GM12878 (cell line): Measurements from ENCODE around the gene MYOM1. TPM values are rescaled to one million over a fixed set of nuclear protein-coding genes. Genes with fewer than 3 reads are reported as not detected.

Experiments used
- HDGF ChIP-seq: fragments of 450-650 bp; IDR thresholded peaks from 2 replicates; pipeline ENCODE4 v1.6.1; 2016; ENCODE audit warnings: antibody characterized with exemption
- JUND ChIP-seq: IDR thresholded peaks from 2 replicates; pipeline ENCODE4 v1.6.1; 2012; ENCODE audit warnings: low read depth, mild to moderate bottlenecking, low read length, improper control_type of control experiment, moderate library complexity
- MTA2 ChIP-seq: fragments of 450-650 bp; IDR thresholded peaks from 2 replicates; pipeline ENCODE4 v1.6.1; 2016; ENCODE audit warnings: low read depth, mild to moderate bottlenecking, moderate library complexity
- MTA3 ChIP-seq: IDR thresholded peaks from 2 replicates; pipeline ENCODE4 v1.6.1; 2012; ENCODE audit warnings: low read length, inconsistent platforms, borderline replicate concordance
- SMAD1 ChIP-seq: fragments of 450-650 bp; IDR thresholded peaks from 2 replicates; pipeline ENCODE4 v1.6.1; 2018; ENCODE audit warnings: mild to moderate bottlenecking, low read depth; ENCODE audit not compliant: partially characterized antibody
- SPI1 ChIP-seq: IDR thresholded peaks from 2 replicates; pipeline ENCODE4 v1.6.1; 2011; ENCODE audit warnings: low read depth, mild to moderate bottlenecking, low read length, moderate library complexity, borderline replicate concordance; ENCODE audit not compliant: insufficient read depth
- ZNF217 ChIP-seq: fragments of 450-650 bp; IDR thresholded peaks from 2 replicates; pipeline ENCODE4 v1.6.1; 2017; ENCODE audit warnings: antibody characterized with exemption, mild to moderate bottlenecking
- ZNF384 ChIP-seq: IDR thresholded peaks from 2 replicates; pipeline ENCODE4 v1.6.1; 2012; ENCODE audit warnings: low read depth, mild to moderate bottlenecking, low read length, improper control_type of control experiment, borderline replicate concordance
- ZSCAN29 ChIP-seq: fragments of 450-650 bp; IDR thresholded peaks from 2 replicates; pipeline ENCODE4 v1.6.1; 2017; ENCODE audit warnings: mild to moderate bottlenecking, moderate library complexity
- polyA plus RNA-seq, 11 experiments: library from polyadenylated mRNA; depleted of rRNA in 4 of 11; unstranded in 6 of 11; stranded (reverse) in 5 of 11; fragments of >200 nt; fragmentation: Nextera tagmentation in 4 of 11; fragmentation: Illumina TruSeq in 1 of 11; extraction: Ambion mirVana in 4 of 11; extraction: Trizol in 1 of 11; gene quantifications; 1 replicate in 1 of 11; 2 replicates in 10 of 11; pipeline versions ENCODE4 v1.2.1 to v1.2.3, GENCODE V29; 2011 to 2016; ENCODE audit warnings: inconsistent platforms in 2 of 11, missing spikeins in 2 of 11, low read depth in 1 of 11
- total RNA-seq, 4 experiments: library from RNA; depleted of rRNA in 3 of 4; stranded (reverse); fragments of >200 nt in 3 of 4; fragmentation: Illumina TruSeq in 1 of 4; extraction: Trizol in 1 of 4; gene quantifications; 2 replicates each; pipeline versions ENCODE4 v1.2.1 to v1.2.3, GENCODE V29; 2013 to 2021
- TF ChIP-seq, protein P1 (sequence below): fragments of 450-650 bp; formaldehyde crosslinking; IDR thresholded peaks from 2 replicates; pipeline ENCODE4 v1.4.0; 2022; ENCODE audit warnings: mild to moderate bottlenecking, moderate library complexity
- TF ChIP-seq, protein P2 (sequence below): fragments of 150-350 bp; IDR thresholded peaks from 2 replicates; pipeline ENCODE4 v1.6.1; 2016; ENCODE audit warnings: low read depth, low read length
- TF ChIP-seq, protein P3 (sequence below): fragments of 450-650 bp; IDR thresholded peaks from 2 replicates; pipeline ENCODE4 v1.6.1; 2018; ENCODE audit warnings: mild to moderate bottlenecking, low read depth, moderate library complexity; ENCODE audit not compliant: partially characterized antibody
- TF ChIP-seq, protein P4 (sequence below): IDR thresholded peaks from 2 replicates; pipeline ENCODE4 v1.6.1; 2012; ENCODE audit warnings: mild to moderate bottlenecking, low read depth, low read length
- TF ChIP-seq, protein P5 (sequence below): fragments of 450-650 bp; IDR thresholded peaks from 2 replicates; pipeline ENCODE4 v1.6.1; 2014; ENCODE audit warnings: mild to moderate bottlenecking

Gene MYOM1
- total and polyA plus RNA-seq, 10 of the 15 experiments (the other 5 are each of a cell fraction or from before 2014, with no cell fraction given) = 0.06 to 1.0 (median 0.57) TPM

DNA sequence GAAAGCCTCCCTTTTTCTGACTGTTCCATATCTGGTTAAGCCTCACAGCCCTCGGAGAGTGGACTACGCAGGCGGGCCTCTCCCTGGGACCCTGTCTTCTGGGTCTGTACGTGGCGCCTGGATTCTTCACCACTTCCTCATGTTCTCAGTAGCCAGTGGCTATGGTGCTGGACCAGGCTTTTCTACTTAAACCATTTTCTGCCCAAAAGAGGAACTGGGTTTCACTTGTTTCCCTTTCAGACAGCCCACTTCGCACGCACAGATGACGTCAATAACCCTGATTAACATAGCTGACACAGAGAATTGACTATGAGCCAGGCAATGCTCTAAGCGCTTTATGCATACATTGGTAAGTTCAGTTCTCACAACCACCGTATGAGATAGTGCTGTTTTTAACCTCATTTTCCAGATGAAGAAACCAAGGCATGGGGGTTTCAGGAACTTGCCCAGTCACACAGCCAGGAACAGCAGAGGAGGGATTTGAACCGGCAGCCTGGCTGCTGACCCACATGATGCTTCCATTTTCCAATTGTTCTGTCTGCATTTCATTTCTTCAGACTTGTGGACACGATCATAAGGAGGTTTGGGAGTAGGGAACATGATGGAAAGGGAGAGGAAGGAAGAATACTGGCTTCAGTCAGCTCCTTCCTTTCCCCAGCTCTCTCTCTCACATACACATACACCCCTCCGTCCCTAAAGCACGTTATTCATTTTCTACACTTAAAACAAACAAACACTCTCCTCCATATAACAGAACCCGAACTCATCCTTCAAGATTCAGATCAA lies 41.7 kb downstream of the MYOM1 start (continued):
- TF ChIP-seq SMAD1 (peak; percentile 95), ZNF217 (no peak; the same call in 1 of the 2 replicates), JUND (no peak), ZSCAN29 (peak; percentile 66; the same call in 1 of the 2 replicates), HDGF (no peak; the same call in 1 of the 2 replicates), MTA3 (peak; percentile 23; the same call in 1 of the 2 replicates), SPI1 (peak; percentile 100), MTA2 (peak; percentile 99), ZNF384 (no peak)
- TF ChIP-seq, protein P1, sequence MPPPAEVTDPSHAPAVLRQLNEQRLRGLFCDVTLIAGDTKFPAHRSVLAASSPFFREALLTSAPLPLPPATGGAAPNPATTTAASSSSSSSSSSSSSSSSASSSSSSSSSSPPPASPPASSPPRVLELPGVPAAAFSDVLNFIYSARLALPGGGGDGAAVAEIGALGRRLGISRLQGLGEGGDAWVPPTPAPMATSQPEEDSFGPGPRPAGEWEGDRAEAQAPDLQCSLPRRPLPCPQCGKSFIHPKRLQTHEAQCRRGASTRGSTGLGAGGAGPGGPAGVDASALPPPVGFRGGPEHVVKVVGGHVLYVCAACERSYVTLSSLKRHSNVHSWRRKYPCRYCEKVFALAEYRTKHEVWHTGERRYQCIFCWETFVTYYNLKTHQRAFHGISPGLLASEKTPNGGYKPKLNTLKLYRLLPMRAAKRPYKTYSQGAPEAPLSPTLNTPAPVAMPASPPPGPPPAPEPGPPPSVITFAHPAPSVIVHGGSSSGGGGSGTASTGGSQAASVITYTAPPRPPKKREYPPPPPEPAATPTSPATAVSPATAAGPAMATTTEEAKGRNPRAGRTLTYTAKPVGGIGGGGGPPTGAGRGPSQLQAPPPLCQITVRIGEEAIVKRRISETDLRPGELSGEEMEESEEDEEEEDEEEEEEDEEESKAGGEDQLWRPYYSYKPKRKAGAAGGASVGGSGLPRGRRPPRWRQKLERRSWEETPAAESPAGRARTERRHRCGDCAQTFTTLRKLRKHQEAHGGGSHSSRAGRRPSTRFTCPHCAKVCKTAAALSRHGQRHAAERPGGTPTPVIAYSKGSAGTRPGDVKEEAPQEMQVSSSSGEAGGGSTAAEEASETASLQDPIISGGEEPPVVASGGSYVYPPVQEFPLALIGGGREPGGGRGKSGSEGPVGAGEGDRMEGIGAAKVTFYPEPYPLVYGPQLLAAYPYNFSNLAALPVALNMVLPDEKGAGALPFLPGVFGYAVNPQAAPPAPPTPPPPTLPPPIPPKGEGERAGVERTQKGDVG (CRISPR knock-in tag) = no peak
- TF ChIP-seq, protein P2, sequence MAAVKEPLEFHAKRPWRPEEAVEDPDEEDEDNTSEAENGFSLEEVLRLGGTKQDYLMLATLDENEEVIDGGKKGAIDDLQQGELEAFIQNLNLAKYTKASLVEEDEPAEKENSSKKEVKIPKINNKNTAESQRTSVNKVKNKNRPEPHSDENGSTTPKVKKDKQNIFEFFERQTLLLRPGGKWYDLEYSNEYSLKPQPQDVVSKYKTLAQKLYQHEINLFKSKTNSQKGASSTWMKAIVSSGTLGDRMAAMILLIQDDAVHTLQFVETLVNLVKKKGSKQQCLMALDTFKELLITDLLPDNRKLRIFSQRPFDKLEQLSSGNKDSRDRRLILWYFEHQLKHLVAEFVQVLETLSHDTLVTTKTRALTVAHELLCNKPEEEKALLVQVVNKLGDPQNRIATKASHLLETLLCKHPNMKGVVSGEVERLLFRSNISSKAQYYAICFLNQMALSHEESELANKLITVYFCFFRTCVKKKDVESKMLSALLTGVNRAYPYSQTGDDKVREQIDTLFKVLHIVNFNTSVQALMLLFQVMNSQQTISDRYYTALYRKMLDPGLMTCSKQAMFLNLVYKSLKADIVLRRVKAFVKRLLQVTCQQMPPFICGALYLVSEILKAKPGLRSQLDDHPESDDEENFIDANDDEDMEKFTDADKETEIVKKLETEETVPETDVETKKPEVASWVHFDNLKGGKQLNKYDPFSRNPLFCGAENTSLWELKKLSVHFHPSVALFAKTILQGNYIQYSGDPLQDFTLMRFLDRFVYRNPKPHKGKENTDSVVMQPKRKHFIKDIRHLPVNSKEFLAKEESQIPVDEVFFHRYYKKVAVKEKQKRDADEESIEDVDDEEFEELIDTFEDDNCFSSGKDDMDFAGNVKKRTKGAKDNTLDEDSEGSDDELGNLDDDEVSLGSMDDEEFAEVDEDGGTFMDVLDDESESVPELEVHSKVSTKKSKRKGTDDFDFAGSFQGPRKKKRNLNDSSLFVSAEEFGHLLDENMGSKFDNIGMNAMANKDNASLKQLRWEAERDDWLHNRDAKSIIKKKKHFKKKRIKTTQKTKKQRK = no peak
- TF ChIP-seq, protein P3, sequence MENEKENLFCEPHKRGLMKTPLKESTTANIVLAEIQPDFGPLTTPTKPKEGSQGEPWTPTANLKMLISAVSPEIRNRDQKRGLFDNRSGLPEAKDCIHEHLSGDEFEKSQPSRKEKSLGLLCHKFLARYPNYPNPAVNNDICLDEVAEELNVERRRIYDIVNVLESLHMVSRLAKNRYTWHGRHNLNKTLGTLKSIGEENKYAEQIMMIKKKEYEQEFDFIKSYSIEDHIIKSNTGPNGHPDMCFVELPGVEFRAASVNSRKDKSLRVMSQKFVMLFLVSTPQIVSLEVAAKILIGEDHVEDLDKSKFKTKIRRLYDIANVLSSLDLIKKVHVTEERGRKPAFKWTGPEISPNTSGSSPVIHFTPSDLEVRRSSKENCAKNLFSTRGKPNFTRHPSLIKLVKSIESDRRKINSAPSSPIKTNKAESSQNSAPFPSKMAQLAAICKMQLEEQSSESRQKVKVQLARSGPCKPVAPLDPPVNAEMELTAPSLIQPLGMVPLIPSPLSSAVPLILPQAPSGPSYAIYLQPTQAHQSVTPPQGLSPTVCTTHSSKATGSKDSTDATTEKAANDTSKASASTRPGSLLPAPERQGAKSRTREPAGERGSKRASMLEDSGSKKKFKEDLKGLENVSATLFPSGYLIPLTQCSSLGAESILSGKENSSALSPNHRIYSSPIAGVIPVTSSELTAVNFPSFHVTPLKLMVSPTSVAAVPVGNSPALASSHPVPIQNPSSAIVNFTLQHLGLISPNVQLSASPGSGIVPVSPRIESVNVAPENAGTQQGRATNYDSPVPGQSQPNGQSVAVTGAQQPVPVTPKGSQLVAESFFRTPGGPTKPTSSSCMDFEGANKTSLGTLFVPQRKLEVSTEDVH = peak; percentile 81
- TF ChIP-seq, protein P4, sequence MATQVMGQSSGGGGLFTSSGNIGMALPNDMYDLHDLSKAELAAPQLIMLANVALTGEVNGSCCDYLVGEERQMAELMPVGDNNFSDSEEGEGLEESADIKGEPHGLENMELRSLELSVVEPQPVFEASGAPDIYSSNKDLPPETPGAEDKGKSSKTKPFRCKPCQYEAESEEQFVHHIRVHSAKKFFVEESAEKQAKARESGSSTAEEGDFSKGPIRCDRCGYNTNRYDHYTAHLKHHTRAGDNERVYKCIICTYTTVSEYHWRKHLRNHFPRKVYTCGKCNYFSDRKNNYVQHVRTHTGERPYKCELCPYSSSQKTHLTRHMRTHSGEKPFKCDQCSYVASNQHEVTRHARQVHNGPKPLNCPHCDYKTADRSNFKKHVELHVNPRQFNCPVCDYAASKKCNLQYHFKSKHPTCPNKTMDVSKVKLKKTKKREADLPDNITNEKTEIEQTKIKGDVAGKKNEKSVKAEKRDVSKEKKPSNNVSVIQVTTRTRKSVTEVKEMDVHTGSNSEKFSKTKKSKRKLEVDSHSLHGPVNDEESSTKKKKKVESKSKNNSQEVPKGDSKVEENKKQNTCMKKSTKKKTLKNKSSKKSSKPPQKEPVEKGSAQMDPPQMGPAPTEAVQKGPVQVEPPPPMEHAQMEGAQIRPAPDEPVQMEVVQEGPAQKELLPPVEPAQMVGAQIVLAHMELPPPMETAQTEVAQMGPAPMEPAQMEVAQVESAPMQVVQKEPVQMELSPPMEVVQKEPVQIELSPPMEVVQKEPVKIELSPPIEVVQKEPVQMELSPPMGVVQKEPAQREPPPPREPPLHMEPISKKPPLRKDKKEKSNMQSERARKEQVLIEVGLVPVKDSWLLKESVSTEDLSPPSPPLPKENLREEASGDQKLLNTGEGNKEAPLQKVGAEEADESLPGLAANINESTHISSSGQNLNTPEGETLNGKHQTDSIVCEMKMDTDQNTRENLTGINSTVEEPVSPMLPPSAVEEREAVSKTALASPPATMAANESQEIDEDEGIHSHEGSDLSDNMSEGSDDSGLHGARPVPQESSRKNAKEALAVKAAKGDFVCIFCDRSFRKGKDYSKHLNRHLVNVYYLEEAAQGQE = peak; percentile 54; the same call in 1 of the 2 replicates
- TF ChIP-seq, protein P5, sequence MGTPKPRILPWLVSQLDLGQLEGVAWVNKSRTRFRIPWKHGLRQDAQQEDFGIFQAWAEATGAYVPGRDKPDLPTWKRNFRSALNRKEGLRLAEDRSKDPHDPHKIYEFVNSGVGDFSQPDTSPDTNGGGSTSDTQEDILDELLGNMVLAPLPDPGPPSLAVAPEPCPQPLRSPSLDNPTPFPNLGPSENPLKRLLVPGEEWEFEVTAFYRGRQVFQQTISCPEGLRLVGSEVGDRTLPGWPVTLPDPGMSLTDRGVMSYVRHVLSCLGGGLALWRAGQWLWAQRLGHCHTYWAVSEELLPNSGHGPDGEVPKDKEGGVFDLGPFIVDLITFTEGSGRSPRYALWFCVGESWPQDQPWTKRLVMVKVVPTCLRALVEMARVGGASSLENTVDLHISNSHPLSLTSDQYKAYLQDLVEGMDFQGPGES = no peak
